ENCODE results near the gene CCNQ. TPM values are rescaled to one million over a fixed set of nuclear protein-coding genes. Genes with fewer than 3 reads are reported as not detected.

CCNQ gene
- total and polyA plus RNA-seq, 4 donors: 8.9 to 14.7 (median 9.8) TPM

DNA sequence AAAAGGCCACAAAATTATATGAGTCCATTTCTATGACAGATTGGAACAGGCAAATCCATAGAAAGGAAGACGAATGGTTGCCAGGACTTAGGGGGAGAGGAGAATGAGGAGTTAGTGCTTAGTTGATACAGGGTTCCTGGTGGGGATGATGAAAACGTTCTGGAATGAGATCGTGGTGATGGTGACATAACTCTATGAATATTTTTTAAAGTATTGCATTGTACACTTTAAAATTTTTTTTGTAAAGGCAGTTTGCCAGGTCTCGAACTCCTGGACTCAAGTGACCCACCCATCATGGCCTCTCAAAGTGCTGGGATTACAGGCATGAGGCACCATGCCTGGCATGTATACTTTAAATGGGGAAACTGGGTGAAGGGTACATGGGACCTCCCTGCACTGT, 9.9 kb upstream of the CCNQ start:
- Histone ChIP-seq H3K9ac (ENCODE audit: low read depth in 1 of 2, low read length in 2 of 2) (no peak overlapping the region), H3K27me3 (ENCODE audit: control insufficient read depth in 4 of 4, insufficient read depth in 4 of 4, low read length in 3 of 4) (no peaks in the 10 kb centered on the region), H3K4me3 (ENCODE audit: low read depth in 1 of 3, low read length in 3 of 3) (no peak overlapping the region), H3K36me3 (ENCODE audit: control insufficient read depth in 4 of 4, insufficient read depth in 3 of 4, low read depth in 1 of 4, low read length in 3 of 4) (no peaks in the 10 kb centered on the region), H3K9me3 (ENCODE audit: control insufficient read depth in 4 of 4, low read length in 3 of 4) (peaks cover 0 to under 1% (median 0%) of the 10 kb centered on the region in 4 donors), H3K27ac (ENCODE audit: low read depth in 1 of 2, low read length in 2 of 2) (no peak overlapping the region), H3K4me1 (ENCODE audit: control insufficient read depth in 4 of 4, insufficient read depth in 4 of 4, low read length in 3 of 4) (peaks cover 4 to 11% (median 7%) of the 10 kb centered on the region in 4 donors)
- WGBS: 71% methylated on average over 4 of the region's 4 CpGs
- DNase-seq (ENCODE audit: low spot score): no peak
- no peak for TF ChIP-seq FOXA1 (IDR thresholded peaks at IDR 0.05)
- TF ChIP-seq YY1 (IDR thresholded peaks at IDR 0.05): no peak
- TF ChIP-seq, protein P1, sequence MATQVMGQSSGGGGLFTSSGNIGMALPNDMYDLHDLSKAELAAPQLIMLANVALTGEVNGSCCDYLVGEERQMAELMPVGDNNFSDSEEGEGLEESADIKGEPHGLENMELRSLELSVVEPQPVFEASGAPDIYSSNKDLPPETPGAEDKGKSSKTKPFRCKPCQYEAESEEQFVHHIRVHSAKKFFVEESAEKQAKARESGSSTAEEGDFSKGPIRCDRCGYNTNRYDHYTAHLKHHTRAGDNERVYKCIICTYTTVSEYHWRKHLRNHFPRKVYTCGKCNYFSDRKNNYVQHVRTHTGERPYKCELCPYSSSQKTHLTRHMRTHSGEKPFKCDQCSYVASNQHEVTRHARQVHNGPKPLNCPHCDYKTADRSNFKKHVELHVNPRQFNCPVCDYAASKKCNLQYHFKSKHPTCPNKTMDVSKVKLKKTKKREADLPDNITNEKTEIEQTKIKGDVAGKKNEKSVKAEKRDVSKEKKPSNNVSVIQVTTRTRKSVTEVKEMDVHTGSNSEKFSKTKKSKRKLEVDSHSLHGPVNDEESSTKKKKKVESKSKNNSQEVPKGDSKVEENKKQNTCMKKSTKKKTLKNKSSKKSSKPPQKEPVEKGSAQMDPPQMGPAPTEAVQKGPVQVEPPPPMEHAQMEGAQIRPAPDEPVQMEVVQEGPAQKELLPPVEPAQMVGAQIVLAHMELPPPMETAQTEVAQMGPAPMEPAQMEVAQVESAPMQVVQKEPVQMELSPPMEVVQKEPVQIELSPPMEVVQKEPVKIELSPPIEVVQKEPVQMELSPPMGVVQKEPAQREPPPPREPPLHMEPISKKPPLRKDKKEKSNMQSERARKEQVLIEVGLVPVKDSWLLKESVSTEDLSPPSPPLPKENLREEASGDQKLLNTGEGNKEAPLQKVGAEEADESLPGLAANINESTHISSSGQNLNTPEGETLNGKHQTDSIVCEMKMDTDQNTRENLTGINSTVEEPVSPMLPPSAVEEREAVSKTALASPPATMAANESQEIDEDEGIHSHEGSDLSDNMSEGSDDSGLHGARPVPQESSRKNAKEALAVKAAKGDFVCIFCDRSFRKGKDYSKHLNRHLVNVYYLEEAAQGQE (IDR thresholded peaks at IDR 0.05): no peak
- no peak for TF ChIP-seq RAD21 (IDR thresholded peaks at IDR 0.05)
- TF ChIP-seq RXRA (IDR thresholded peaks at IDR 0.05): no peak
- no peak for TF ChIP-seq NR2F2 (IDR thresholded peaks at IDR 0.05)
- no peak for TF ChIP-seq EGR1 (IDR thresholded peaks at IDR 0.05; ENCODE audit: low read depth in 2 of 2)
- no peak for TF ChIP-seq HNF4A (conservative IDR thresholded peaks at IDR 0.05)
- no peak for TF ChIP-seq SP1 (IDR thresholded peaks at IDR 0.05)
- TF ChIP-seq, protein P2, sequence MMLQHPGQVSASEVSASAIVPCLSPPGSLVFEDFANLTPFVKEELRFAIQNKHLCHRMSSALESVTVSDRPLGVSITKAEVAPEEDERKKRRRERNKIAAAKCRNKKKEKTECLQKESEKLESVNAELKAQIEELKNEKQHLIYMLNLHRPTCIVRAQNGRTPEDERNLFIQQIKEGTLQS (IDR thresholded peaks at IDR 0.05): no peak
- TF ChIP-seq FOXA2 (IDR thresholded peaks at IDR 0.05): no peak
- no peak for TF ChIP-seq HNF4G (IDR thresholded peaks at IDR 0.05)
- TF ChIP-seq, protein P3, sequence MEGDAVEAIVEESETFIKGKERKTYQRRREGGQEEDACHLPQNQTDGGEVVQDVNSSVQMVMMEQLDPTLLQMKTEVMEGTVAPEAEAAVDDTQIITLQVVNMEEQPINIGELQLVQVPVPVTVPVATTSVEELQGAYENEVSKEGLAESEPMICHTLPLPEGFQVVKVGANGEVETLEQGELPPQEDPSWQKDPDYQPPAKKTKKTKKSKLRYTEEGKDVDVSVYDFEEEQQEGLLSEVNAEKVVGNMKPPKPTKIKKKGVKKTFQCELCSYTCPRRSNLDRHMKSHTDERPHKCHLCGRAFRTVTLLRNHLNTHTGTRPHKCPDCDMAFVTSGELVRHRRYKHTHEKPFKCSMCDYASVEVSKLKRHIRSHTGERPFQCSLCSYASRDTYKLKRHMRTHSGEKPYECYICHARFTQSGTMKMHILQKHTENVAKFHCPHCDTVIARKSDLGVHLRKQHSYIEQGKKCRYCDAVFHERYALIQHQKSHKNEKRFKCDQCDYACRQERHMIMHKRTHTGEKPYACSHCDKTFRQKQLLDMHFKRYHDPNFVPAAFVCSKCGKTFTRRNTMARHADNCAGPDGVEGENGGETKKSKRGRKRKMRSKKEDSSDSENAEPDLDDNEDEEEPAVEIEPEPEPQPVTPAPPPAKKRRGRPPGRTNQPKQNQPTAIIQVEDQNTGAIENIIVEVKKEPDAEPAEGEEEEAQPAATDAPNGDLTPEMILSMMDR (IDR thresholded peaks at IDR 0.05; ENCODE audit: low read depth, low read length, missing input control): no peak
- no peak for TF ChIP-seq TAF1 (conservative IDR thresholded peaks at IDR 0.05)
- TF ChIP-seq, protein P4, sequence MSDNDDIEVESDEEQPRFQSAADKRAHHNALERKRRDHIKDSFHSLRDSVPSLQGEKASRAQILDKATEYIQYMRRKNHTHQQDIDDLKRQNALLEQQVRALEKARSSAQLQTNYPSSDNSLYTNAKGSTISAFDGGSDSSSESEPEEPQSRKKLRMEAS (IDR thresholded peaks at IDR 0.05): no peak
- TF ChIP-seq GABPA (IDR thresholded peaks at IDR 0.05 in 1 of 2, conservative IDR thresholded peaks at IDR 0.05 in 1 of 2): no peak
- TF ChIP-seq, protein P5, sequence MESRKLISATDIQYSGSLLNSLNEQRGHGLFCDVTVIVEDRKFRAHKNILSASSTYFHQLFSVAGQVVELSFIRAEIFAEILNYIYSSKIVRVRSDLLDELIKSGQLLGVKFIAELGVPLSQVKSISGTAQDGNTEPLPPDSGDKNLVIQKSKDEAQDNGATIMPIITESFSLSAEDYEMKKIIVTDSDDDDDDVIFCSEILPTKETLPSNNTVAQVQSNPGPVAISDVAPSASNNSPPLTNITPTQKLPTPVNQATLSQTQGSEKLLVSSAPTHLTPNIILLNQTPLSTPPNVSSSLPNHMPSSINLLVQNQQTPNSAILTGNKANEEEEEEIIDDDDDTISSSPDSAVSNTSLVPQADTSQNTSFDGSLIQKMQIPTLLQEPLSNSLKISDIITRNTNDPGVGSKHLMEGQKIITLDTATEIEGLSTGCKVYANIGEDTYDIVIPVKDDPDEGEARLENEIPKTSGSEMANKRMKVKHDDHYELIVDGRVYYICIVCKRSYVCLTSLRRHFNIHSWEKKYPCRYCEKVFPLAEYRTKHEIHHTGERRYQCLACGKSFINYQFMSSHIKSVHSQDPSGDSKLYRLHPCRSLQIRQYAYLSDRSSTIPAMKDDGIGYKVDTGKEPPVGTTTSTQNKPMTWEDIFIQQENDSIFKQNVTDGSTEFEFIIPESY (IDR thresholded peaks at IDR 0.05): no peak

Data from liver (tissue), 9 donors.